Large intestine (tissue), 3 donors: ENCODE results near the gene NOTCH2NLA. TPM values are rescaled to one million over a fixed set of nuclear protein-coding genes. Genes with fewer than 3 reads are reported as not detected.
"Not testable (repeated sequence)": the region's sequence is repeated elsewhere in the genome, so short reads cannot be mapped to it uniquely, and the experiment has no call there.

Experiments
- DNase-seq, 2 donors: peaks; one replicate each; pipeline versions ENCODE4 v3.0.0 to v3.0.0-alpha.2; 2013
- H3K27ac ChIP-seq: one replicate; pipeline ENCODE4 v1.5.1; 2013; ENCODE audit warnings: low read length
- H3K27me3 ChIP-seq: 2 replicates; pipeline ENCODE4 v1.6.1; 2013; ENCODE audit warnings: low read length; ENCODE audit not compliant: control insufficient read depth, insufficient read depth
- H3K36me3 ChIP-seq: 2 replicates; pipeline ENCODE4 v1.6.1; 2013; ENCODE audit warnings: low read length; ENCODE audit not compliant: control insufficient read depth, insufficient read depth
- H3K4me1 ChIP-seq: one replicate; pipeline ENCODE4 v1.6.1; 2013; ENCODE audit warnings: low read length; ENCODE audit not compliant: control insufficient read depth, insufficient read depth
- H3K4me3 ChIP-seq: one replicate; pipeline ENCODE4 v1.5.1; 2013; ENCODE audit warnings: low read length
- H3K9me3 ChIP-seq: one replicate; pipeline ENCODE4 v1.6.1; 2013; ENCODE audit warnings: mild to moderate bottlenecking, low read depth, low read length, moderate library complexity; ENCODE audit not compliant: control insufficient read depth
- WGBS: methylation state at CpG from one replicate; pipeline ENCODE4 v1.1.5; 2013; ENCODE audit warnings: low lambda C conversion rate; ENCODE audit not compliant: insufficient coverage; 5-methylcytosine and 5-hydroxymethylcytosine counted together
- polyA plus RNA-seq: library from polyadenylated mRNA; unstranded; fragments of 120-200 nt; gene quantifications from one replicate; pipeline ENCODE4 v1.2.1, GENCODE V29; 2013

Gene NOTCH2NLA
- polyA plus RNA-seq, 1 donor: 9.6 TPM

DNA sequence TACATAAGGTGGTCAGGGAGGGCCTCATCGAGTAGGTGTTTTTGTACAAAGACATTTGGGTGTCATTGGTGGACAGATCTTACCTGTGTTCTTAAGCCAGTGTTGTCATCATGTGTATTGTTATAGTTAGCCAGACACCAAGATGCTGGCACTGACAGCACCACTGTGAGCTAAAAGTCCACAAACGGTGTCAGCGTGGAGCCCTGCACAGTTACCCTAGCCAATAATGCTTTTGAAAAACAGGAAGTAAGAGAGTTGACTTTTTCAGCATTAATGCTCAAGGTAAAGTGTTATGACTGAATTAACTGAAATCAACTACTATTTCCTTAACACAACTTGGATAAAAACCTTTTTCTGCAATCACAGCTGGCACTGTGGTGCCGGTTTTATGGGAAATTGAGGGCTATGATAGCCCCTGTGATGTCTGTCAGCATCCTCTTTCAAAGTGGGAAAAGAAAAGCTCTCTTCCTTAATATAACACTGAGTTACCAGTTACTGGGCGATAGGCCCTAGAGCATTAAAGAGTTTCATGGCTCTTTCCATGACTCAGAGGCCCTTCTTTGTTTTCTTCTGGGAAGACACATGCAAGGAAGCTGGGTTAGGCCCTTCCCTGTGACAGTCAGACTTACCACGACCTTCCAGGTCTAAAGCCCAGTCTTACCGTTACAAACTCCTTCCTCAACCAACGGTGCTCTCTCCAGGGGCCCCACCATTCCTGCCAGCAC lies 31.3 kb upstream of the NOTCH2NLA start:
- not testable (repeated sequence) for DNase-seq, H3K4me1 ChIP-seq, H3K4me3 ChIP-seq, H3K27ac ChIP-seq, H3K9me3 ChIP-seq, H3K36me3 ChIP-seq, H3K27me3 ChIP-seq
- WGBS: no CpG with 5 or more reads among the region's 8 CpGs

- not testable (repeated sequence) for H3K4me3 ChIP-seq, H3K9me3 ChIP-seq, H3K27me3 ChIP-seq, H3K4me1 ChIP-seq, H3K36me3 ChIP-seq, DNase-seq, H3K27ac ChIP-seq
- no CpG with 5 or more reads among the region's 1 CpG for WGBS
These were observed 29.3 kb upstream of the NOTCH2NLA start for GRCh38 chr1:146257992-146258552.

GRCh38 chr1:146254569-146255197 lies 25.9 kb upstream of the NOTCH2NLA start:
- not testable (repeated sequence) for H3K4me3 ChIP-seq, DNase-seq, H3K36me3 ChIP-seq, H3K4me1 ChIP-seq, H3K27ac ChIP-seq, H3K9me3 ChIP-seq, H3K27me3 ChIP-seq
- WGBS: no CpG with 5 or more reads among the region's 4 CpGs

DNA sequence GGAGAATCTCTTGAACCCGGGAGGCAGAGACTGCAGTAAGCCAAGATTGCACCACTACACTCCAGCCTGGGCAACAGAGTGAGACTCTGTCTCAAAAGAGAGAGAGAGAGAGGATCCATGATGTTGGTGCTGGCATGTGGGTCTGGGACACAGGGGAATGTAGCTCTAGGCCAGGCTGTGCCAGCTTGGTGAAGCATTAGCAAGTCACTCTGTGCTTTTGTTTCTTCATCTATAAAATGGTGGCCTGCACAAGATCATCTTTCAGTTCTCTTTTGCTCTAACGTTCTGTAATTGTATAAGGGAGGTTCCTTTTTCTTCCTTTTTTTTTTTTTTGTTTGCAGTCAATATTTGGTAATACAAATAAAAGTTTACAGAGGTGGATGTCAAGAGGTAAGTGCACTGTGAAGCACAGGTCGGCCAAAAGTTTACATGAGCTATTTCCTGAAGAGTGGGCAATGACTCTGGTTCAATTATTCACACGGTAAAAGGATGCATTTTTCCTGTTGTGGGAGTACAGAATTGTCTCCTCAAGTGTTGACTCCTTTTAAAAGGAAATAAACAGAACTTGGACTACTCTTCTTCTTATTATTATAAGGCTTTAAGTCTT lies 24.5 kb upstream of the NOTCH2NLA start:
- not testable (repeated sequence) for DNase-seq, H3K9me3 ChIP-seq, H3K27me3 ChIP-seq, H3K36me3 ChIP-seq, H3K4me3 ChIP-seq, H3K4me1 ChIP-seq, H3K27ac ChIP-seq
- WGBS: no CpG with 5 or more reads among the region's 4 CpGs

- not testable (repeated sequence) for H3K4me3 ChIP-seq, H3K27ac ChIP-seq, H3K9me3 ChIP-seq, H3K4me1 ChIP-seq, DNase-seq, H3K27me3 ChIP-seq, H3K36me3 ChIP-seq
- no CpG with 5 or more reads among the region's 1 CpG for WGBS
These were observed 22.7 kb upstream of the NOTCH2NLA start for GRCh38 chr1:146251523-146251922.

DNA sequence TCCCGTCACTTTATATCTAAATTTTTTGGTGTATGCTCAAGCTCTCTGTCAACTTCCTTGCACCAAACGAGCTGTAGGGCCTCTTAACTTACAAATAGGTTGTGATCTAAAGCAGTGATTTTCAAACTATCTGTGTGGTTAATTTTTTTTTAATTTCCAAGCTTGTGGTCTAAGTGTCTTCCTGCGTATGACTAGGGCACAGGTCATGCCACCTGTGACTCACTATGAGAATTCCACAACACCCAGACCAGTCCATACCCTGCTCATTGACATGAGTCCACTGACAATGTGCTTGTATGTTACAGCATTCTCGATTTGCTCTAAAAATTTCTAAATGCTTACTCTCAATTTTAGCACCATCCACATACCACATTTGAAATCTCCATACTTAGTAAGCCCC lies 19.8 kb upstream of the NOTCH2NLA start:
- not testable (repeated sequence) for H3K27me3 ChIP-seq, H3K27ac ChIP-seq, DNase-seq, H3K4me3 ChIP-seq, H3K4me1 ChIP-seq, H3K36me3 ChIP-seq, H3K9me3 ChIP-seq
- no CpG with 5 or more reads among the region's 4 CpGs for WGBS

- not testable (repeated sequence) for H3K36me3 ChIP-seq, H3K27me3 ChIP-seq, H3K4me1 ChIP-seq, DNase-seq, H3K9me3 ChIP-seq, H3K4me3 ChIP-seq, H3K27ac ChIP-seq
- no CpG with 5 or more reads among the region's 2 CpGs for WGBS
These were observed 7.8 kb upstream of the NOTCH2NLA start for GRCh38 chr1:146236626-146237025.

GRCh38 chr1:146236026-146236601 lies 7.3 kb upstream of the NOTCH2NLA start:
- not testable (repeated sequence) for H3K27me3 ChIP-seq, H3K4me3 ChIP-seq, H3K9me3 ChIP-seq, H3K4me1 ChIP-seq, DNase-seq, H3K36me3 ChIP-seq, H3K27ac ChIP-seq
- WGBS: no CpG with 5 or more reads among the region's 5 CpGs

GRCh38 chr1:146228144-146228682 lies 608 bp downstream of the NOTCH2NLA start:
- not testable (repeated sequence) for H3K4me1 ChIP-seq, H3K9me3 ChIP-seq, H3K27ac ChIP-seq, H3K36me3 ChIP-seq, H3K27me3 ChIP-seq, DNase-seq
- H3K4me3 ChIP-seq: peak overlapping the region; percentile 55
- no CpG with 5 or more reads among the region's 53 CpGs for WGBS

DNA sequence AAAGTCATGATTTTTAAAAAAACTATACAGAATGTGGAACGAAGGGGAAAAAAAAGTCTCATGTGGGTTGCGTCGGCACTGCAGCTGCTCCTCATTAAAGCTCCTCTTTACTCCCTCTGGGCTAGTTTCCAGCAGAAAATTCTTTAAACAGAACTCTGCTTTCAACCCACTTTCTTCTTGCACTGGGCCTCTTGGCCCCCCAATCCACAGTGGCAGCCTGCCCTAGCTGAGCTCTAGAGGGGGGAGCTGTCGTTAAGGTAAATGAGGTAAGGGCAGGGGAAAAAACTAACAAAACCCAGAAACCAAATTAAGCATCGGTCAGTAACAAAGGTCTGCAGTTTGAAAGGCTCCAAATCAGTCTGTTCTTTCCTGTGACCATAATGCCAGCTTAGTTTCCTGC lies 54.3 kb downstream of the NOTCH2NLA start:
- not testable (repeated sequence) for DNase-seq, H3K27me3 ChIP-seq, H3K36me3 ChIP-seq, H3K9me3 ChIP-seq, H3K27ac ChIP-seq, H3K4me1 ChIP-seq, H3K4me3 ChIP-seq
- no CpG with 5 or more reads among the region's 5 CpGs for WGBS
